ENCODE measurements around the gene DIP2C.

DIP2C gene

DNA sequence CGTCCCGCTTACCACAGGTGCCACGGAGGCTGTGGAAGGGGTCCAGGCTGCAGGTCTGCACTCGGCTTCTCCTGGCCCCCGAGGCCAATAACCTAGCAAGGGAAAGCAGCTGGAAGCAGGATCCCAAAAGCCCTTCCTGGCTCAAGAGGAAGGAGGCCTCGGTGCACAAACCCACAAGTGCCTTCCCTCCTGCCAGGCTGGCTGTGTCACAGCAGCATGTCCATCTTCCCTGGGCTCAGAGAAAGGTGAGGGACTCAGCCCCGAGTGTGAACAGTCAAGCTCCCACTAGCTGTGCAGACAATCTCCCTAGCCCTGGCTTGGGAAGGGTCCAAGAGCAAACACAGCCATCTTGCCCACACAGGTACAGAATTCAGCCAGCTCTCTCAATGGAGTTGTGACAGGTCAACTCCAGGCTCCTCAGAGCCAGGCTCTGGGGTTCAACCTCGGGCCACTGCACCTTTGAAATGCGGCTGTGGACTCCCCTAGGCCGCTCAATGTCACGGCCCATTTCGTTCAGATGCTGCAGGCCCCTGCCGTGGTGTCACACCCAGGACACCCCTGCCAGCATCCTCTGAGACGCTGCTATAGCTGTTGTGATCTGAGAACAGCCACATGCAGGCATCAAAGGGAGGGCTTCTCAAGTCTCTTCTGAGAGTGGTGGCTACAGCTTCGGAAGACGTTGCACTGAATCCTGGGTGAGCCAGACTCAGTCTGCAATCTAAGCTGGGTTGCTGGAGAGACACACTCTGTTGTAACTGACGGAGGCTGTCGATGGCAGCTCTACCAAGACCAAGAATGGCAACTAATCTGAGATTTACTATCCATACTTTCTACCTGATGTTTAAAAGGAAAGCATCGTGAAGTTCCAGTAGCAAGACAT, 137.9 kb downstream of the DIP2C start:
- Histone ChIP-seq H3K36me3 (ENCODE audit: insufficient read depth, low read length) (no peaks in the 10 kb centered on the region), H3K27ac (ENCODE audit: low read length) (no peak overlapping the region), H3K4me1 (ENCODE audit: insufficient read depth, low read length) (no peaks in the 10 kb centered on the region), H3K9ac (ENCODE audit: low read depth, low read length) (no peak overlapping the region), H3K27me3 (ENCODE audit: insufficient read depth, low read length, poor library complexity) (peaks cover 17% of the 10 kb centered on the region), H3K4me3 (ENCODE audit: low read depth in 1 of 2, low read length in 2 of 2) (no peak overlapping the region), H3K79me2 (ENCODE audit: insufficient read depth, low read length) (no peaks in the 10 kb centered on the region), H3K4me2 (ENCODE audit: insufficient read depth, low read length) (no peak overlapping the region), H3K9me3 (ENCODE audit: insufficient read depth, low read length, severe bottlenecking) (no peaks in the 10 kb centered on the region), H4K20me1 (ENCODE audit: insufficient read depth, low read length) (peaks cover 3% of the 10 kb centered on the region), H2AFZ (ENCODE audit: low read depth, low read length) (no peak overlapping the region)
- no peak for ATAC-seq (ENCODE audit: insufficient read depth, low read depth)
- TF ChIP-seq, protein P1, sequence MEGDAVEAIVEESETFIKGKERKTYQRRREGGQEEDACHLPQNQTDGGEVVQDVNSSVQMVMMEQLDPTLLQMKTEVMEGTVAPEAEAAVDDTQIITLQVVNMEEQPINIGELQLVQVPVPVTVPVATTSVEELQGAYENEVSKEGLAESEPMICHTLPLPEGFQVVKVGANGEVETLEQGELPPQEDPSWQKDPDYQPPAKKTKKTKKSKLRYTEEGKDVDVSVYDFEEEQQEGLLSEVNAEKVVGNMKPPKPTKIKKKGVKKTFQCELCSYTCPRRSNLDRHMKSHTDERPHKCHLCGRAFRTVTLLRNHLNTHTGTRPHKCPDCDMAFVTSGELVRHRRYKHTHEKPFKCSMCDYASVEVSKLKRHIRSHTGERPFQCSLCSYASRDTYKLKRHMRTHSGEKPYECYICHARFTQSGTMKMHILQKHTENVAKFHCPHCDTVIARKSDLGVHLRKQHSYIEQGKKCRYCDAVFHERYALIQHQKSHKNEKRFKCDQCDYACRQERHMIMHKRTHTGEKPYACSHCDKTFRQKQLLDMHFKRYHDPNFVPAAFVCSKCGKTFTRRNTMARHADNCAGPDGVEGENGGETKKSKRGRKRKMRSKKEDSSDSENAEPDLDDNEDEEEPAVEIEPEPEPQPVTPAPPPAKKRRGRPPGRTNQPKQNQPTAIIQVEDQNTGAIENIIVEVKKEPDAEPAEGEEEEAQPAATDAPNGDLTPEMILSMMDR (IDR thresholded peaks at IDR 0.05; ENCODE audit: borderline replicate concordance, extremely low read depth, low read length, poor library complexity, severe bottlenecking), result no peak
- no peak for TF ChIP-seq EZH2 (IDR thresholded peaks at IDR 0.05; ENCODE audit: borderline replicate concordance, low read depth, low read length, severe bottlenecking)
- DNase-seq, result no peak

DNA sequence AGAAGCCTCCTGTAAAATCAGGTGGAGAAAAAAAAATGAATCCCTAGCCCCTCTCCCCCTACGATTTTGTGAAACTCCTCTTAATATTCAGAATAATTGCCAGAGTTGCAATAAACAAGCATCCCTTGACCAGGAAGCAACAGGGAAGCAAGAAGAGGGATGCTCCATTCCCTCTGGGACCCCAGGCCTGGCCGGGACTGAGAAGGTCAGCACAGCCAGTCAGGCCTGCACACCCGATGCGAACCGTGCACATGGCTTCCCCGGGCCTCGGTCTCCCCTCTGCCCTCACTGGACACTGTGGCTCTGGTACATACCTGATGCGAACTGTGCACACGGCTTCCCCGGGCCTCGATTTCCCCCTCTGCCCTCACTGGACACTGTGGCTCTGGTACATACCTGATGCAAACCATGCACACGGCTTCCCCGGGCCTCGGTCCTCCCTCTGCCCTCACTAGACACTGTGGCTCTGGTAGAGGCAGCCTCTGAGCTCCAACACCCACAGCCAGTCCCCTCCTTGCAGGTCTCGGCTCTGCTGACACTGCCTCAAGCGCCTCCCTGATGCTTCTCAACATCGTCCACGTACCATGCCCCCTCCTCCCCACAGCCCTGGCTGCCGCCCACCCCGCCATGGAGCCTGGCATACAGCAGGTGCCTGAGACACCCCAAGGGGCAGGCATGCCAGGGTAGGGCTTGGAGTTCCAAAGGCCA, 138.6 kb downstream of the DIP2C start:
- H3K4me1 ChIP-seq (ENCODE audit: insufficient read depth, low read length), result no peaks in the 10 kb centered on the region
- peaks cover 21% of the 10 kb centered on the region for H3K27me3 ChIP-seq (ENCODE audit: insufficient read depth, low read length, poor library complexity)
- H3K4me2 ChIP-seq (ENCODE audit: insufficient read depth, low read length), result no peak overlapping the region
- no peak overlapping the region for H3K9ac ChIP-seq (ENCODE audit: low read depth, low read length)
- no peak overlapping the region for H3K4me3 ChIP-seq (ENCODE audit: low read depth in 1 of 2, low read length in 2 of 2)
- no peak overlapping the region for H3K27ac ChIP-seq (ENCODE audit: low read length)
- no peak overlapping the region for H2AFZ ChIP-seq (ENCODE audit: low read depth, low read length)
- DNase-seq (no peak), ATAC-seq (ENCODE audit: insufficient read depth, low read depth) (no peak)
- TF ChIP-seq EZH2 (IDR thresholded peaks at IDR 0.05; ENCODE audit: borderline replicate concordance, low read depth, low read length, severe bottlenecking), result no peak
- TF ChIP-seq, protein P1 (IDR thresholded peaks at IDR 0.05; ENCODE audit: borderline replicate concordance, extremely low read depth, low read length, poor library complexity, severe bottlenecking), result no peak
- H4K20me1 ChIP-seq (ENCODE audit: insufficient read depth, low read length), result peaks cover 3% of the 10 kb centered on the region
- no peaks in the 10 kb centered on the region for H3K79me2 ChIP-seq (ENCODE audit: insufficient read depth, low read length)
- no peaks in the 10 kb centered on the region for H3K36me3 ChIP-seq (ENCODE audit: insufficient read depth, low read length)
- no peaks in the 10 kb centered on the region for H3K9me3 ChIP-seq (ENCODE audit: insufficient read depth, low read length, severe bottlenecking)

DNA sequence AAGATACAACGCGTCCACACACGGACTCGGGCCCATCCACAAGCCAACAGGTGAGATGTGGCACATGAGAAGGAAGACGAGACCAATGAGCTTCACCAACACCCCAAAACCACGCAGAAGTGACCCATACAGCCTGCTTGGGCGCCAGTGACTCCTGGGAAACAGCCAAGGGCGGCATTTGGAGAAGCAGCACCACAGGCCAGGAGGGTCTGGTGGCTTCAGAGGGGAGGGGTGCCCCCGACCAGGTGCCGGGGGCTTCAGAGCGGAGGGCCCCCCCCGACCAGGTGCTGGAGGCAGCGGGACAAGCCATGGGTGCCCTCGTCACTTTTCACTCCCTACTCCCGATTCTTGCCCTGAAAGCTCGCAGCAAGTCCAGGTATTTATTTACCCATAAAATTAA, 140.1 kb downstream of the DIP2C start:
- Histone ChIP-seq H3K4me3 (ENCODE audit: low read depth in 1 of 2, low read length in 2 of 2) (no peak overlapping the region), H2AFZ (ENCODE audit: low read depth, low read length) (no peak overlapping the region), H3K4me2 (ENCODE audit: insufficient read depth, low read length) (no peak overlapping the region), H3K27ac (ENCODE audit: low read length) (no peak overlapping the region), H3K9me3 (ENCODE audit: insufficient read depth, low read length, severe bottlenecking) (no peaks in the 10 kb centered on the region), H3K4me1 (ENCODE audit: insufficient read depth, low read length) (no peaks in the 10 kb centered on the region), H3K9ac (ENCODE audit: low read depth, low read length) (no peak overlapping the region), H3K36me3 (ENCODE audit: insufficient read depth, low read length) (no peaks in the 10 kb centered on the region), H4K20me1 (ENCODE audit: insufficient read depth, low read length) (peaks cover 3% of the 10 kb centered on the region), H3K27me3 (ENCODE audit: insufficient read depth, low read length, poor library complexity) (peaks cover 21% of the 10 kb centered on the region), H3K79me2 (ENCODE audit: insufficient read depth, low read length) (no peaks in the 10 kb centered on the region)
- DNase-seq (no peak), ATAC-seq (ENCODE audit: insufficient read depth, low read depth) (no peak)
- no peak for TF ChIP-seq EZH2 (IDR thresholded peaks at IDR 0.05; ENCODE audit: borderline replicate concordance, low read depth, low read length, severe bottlenecking)
- TF ChIP-seq, protein P1 (IDR thresholded peaks at IDR 0.05; ENCODE audit: borderline replicate concordance, extremely low read depth, low read length, poor library complexity, severe bottlenecking), result no peak

Data from DND-41 (cell line).